ENCODE data around the gene CNPPD1.

Gene CNPPD1

GRCh38 chr2:219160186-219161017 is 16.3 kb downstream of the CNPPD1 start, which contains the start of gene NHEJ1:
NHEJ1 (minus strand) TSS chr2:219160815; CDS start chr2:219158362, 2,453 bp downstream.
- DNase-seq (ENCODE audit: low read depth, low spot score): peak; percentile 96

- DNase-seq (ENCODE audit: low read depth, low spot score): no peak
Observed at GRCh38 chr2:219159771-219160185, 16.9 kb downstream of the CNPPD1 start.

- no peak for DNase-seq (ENCODE audit: low read depth, low spot score)
Observed at GRCh38 chr2:219158586-219158985, 18.1 kb downstream of the CNPPD1 start.

GRCh38 chr2:219158025-219158424 is 18.7 kb downstream of the CNPPD1 start:
- no peak for DNase-seq (ENCODE audit: low read depth, low spot score)

DNA sequence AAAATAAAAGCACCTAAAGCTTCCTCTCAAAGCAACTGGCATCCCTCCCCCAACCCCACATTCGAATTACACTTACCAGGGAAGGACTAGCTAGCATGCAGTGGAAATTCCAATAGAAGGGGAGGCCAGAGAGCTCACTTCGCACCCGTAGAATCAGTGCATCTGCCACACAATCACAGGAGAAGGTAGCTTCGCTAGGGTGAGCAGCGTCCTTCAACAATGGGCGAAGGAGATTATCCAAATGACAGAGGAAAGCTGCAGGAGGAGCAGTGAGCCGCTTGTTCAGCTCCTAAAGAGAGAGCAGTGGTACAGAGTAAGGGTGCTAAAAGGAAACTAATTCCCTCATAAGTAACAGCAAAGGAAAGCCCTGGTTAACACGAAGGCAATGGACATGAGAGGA is 19.3 kb downstream of the CNPPD1 start:
- no peak for DNase-seq (ENCODE audit: low read depth, low spot score)

DNA sequence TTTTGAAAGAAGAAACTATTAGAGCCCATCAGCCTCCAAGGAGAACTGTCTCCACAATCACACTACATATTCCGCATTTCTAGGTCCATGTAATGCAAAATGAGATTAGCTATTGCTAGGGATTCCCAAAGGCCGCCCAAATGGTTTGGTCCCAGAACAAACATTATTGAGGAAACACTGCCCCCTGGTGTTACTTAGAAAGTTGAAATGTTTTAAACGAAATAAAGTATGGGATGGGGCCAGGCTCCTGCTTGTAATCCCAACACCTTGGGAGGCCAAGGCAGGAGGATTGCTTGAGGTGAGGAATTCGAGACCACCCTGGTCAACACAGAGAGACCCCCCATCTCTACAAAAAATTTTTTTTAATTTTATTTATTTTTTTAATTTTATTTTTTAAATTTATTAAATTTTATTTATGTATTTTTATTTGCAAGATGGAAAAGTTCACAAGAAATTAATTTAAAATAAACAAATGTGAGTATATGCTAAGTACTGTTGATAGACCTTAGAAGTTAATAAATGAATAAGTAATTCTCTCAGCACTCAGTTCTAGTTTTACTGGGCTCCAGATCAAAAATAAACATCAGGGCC is 21.6 kb downstream of the CNPPD1 start:
- peak; percentile 83 for DNase-seq (ENCODE audit: low read depth, low spot score)

DNA sequence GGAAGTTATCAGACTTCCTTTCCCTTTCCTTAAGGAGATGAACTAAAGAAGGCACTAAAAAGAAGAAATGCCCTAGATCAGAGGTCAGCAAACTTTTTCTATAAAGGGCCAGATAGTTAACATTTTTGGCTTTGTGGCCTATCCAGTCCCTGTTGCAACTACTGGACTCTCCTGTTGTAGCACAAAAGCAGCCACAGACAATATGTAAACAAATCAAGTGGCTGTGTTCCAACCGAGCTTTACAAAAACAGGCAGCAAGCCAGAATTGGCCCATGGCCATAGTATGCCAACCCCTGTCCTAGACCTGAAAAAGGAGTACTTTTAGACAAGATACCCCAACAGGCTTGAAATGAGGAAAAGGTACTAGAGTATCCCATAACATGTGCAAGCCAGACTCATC is 27.1 kb downstream of the CNPPD1 start:
- peak; percentile 65 for DNase-seq (ENCODE audit: low read depth, low spot score)

DNA sequence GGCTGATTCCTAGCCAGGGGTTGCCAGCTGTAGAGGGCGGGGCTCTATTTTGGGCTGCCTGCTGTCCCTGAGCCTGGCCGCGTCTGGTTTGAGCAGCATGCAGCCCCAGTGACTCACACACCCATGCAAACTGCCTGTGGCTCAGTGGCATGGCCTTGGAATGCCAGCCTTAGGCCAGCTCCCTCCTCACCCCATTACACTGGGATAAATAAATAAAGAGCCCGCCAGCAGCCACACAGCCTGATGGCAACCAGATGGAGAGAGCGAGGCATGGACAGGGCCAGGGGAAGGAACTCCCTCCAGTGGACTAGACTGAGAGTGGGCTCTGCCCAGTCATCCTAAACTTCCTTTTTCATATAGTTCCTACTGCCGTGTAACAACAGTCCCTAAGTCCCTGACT is 34.4 kb downstream of the CNPPD1 start:
- peak; percentile 94 for DNase-seq (ENCODE audit: low read depth, low spot score)

GRCh38 chr2:219140722-219141121 is 36.0 kb downstream of the CNPPD1 start:
- DNase-seq (ENCODE audit: low read depth, low spot score): no peak

GRCh38 chr2:219133976-219134375 is 42.7 kb downstream of the CNPPD1 start:
- DNase-seq (ENCODE audit: low read depth, low spot score): no peak

DNA sequence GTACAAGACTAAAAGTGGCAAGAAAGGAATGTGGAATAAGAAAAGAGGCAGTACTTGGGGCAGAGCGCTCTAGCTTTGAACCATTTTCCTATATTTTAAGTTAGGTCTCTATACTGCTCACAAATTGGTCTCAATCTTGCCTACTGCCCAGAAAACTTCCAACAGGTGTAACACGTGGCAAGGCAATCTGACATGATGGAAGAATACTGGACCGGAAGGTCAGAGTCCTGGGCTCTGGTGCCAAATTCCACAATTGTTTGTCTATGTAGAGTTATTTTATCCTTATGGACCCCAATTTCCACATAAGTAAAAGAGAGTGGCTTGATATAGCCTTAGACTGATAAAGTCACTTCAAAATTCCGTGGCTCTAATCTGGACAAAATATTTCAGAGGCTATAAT is 45.0 kb downstream of the CNPPD1 start:
- no peak for DNase-seq (ENCODE audit: low read depth, low spot score)

- DNase-seq (ENCODE audit: low read depth, low spot score): no peak
Observed at GRCh38 chr2:219131327-219131726, 45.4 kb downstream of the CNPPD1 start.

GRCh38 chr2:219129589-219129988 is 47.1 kb downstream of the CNPPD1 start:
- no peak for DNase-seq (ENCODE audit: low read depth, low spot score)

- DNase-seq (ENCODE audit: low read depth, low spot score): no peak
Observed at GRCh38 chr2:219128396-219128795, 48.3 kb downstream of the CNPPD1 start.

DNA sequence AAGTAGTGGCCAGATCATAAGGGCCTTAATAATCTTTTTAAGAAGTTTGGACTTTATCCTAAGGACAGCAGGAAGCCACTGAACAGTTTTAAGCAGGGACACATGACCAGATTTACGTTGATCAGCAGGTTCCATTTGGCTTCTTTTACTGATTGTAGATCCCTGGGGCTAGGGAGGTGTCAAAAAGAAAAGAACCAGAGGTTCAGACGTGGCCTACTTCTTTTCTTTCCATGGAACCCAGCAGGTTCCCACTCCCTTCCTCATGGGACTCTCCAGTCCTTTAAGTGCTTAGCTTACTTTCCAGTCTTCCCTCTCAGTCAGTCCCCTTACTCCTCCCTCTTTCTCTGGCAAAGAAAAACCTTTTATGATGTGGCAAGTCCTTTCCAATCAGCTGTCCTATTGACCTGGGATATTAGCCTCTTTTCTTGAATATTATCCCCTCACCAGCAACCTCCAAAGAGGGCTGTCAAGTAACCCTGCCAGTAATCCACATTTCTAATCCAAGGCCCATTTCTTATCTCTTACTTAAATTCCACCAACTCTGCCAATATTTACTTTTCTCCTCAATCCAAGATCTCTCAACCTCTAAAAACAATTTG is 49.6 kb downstream of the CNPPD1 start:
- DNase-seq (ENCODE audit: low read depth, low spot score): peak; percentile 13

- DNase-seq (ENCODE audit: low read depth, low spot score): no peak
Observed at GRCh38 chr2:219126555-219126954, 50.2 kb downstream of the CNPPD1 start.

- DNase-seq (ENCODE audit: low read depth, low spot score): no peak
Observed at GRCh38 chr2:219125886-219126270, 50.8 kb downstream of the CNPPD1 start.

DNA sequence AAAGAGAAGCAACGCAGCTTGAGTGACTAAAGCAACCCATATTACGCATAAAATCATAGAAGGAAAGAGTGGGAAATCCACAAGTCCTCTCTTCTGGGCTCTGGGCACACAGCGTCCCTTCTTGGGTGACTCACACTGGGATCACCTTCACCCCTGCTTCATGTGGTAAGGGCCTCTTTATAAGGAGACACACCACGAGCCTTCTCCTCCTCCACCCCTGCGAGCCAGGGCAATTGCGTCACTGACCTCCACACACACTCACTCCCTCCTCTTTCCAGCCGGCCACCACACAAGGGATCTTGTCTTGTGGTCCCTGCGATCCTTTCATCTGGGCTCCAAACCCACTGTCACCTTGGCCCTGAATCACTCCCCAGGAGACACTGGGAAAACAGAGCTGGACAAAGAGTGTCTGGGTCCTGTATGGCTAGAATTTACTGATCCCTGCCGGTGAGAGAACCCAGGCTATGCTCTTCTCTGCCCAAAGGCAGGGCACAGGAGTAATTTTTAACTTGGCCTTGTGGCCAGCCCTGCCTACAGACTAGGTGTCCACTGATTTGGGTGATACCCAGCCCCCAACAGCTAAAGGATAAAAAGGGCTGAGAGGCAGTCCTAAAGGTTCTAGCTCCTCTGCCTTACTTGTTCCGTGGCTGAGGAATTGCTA is 51.4 kb downstream of the CNPPD1 start:
- peak; percentile 93 for DNase-seq (ENCODE audit: low read depth, low spot score)

- DNase-seq (ENCODE audit: low read depth, low spot score): peak; percentile 47
Observed at GRCh38 chr2:219124381-219125110, 52.2 kb downstream of the CNPPD1 start.

GRCh38 chr2:219123356-219124135 is 53.2 kb downstream of the CNPPD1 start:
- DNase-seq (ENCODE audit: low read depth, low spot score): no peak
